ENCODE measurements around the gene PITPNC1. TPM values are rescaled to one million over a fixed set of nuclear protein-coding genes. Genes with fewer than 3 reads are reported as not detected.
"Not testable (repeated sequence)": the region's sequence is repeated elsewhere in the genome, so short reads cannot be mapped to it uniquely, and the experiment has no call there.

PITPNC1 gene
- 3.2 to 5.4 TPM (median 5.1 TPM) in 3 replicates for total RNA-seq
- long read RNA-seq, partial matches to known transcripts, result 0 of 8 reads
- long read RNA-seq, other reads (novel, unspliced or antisense), result 8 of 8 reads

- H3K4me1 Mint-ChIP-seq (ENCODE audit: low read depth), result peaks cover 24% of the 10 kb centered on the region
- H3K9me3 Mint-ChIP-seq (ENCODE audit: low read depth), result no peaks in the 10 kb centered on the region
- no peaks in the 10 kb centered on the region for H3K36me3 Mint-ChIP-seq (ENCODE audit: low read depth)
- H3K4me3 Mint-ChIP-seq (ENCODE audit: unreplicated experiment), result peak within 1 kb of the TSS; percentile 81
- H3K27me3 Mint-ChIP-seq (ENCODE audit: low read depth), result no peaks in the 10 kb centered on the region
- DNase-seq (ENCODE audit: low spot score), result peak; percentile 94
- H3K27ac Mint-ChIP-seq (ENCODE audit: unreplicated experiment), result peak within 1 kb of the TSS; percentile 88
- TF ChIP-seq CTCF (IDR thresholded peaks at IDR 0.05), result no peak
Measured at GRCh38 chr17:67376737-67377487, at the start of gene PITPNC1. Gene PITPNC1 (plus strand): TSS chr17:67377281.

GRCh38 chr17:67328026-67328425 is 49.1 kb upstream of the PITPNC1 start:
- Mint-ChIP-seq H3K9me3 (ENCODE audit: low read depth) (peaks cover 11% of the 10 kb centered on the region), H3K4me1 (ENCODE audit: low read depth) (no peaks in the 10 kb centered on the region), H3K27me3 (ENCODE audit: low read depth) (no peaks in the 10 kb centered on the region), H3K27ac (ENCODE audit: unreplicated experiment) (no peak overlapping the region), H3K4me3 (ENCODE audit: unreplicated experiment) (no peak overlapping the region), H3K36me3 (ENCODE audit: low read depth) (peaks cover 3% of the 10 kb centered on the region)
- TF ChIP-seq CTCF (IDR thresholded peaks at IDR 0.05), result no peak
- DNase-seq (ENCODE audit: low spot score), result no peak

- not testable (repeated sequence) for H3K27me3 Mint-ChIP-seq (ENCODE audit: low read depth); H3K36me3 Mint-ChIP-seq (ENCODE audit: low read depth); H3K4me1 Mint-ChIP-seq (ENCODE audit: low read depth); H3K4me3 Mint-ChIP-seq (ENCODE audit: unreplicated experiment); H3K27ac Mint-ChIP-seq (ENCODE audit: unreplicated experiment); DNase-seq (ENCODE audit: low spot score)
- H3K9me3 Mint-ChIP-seq (ENCODE audit: low read depth), result peaks cover 11% of the 10 kb centered on the region
Measured at GRCh38 chr17:67331381-67332161, 45.5 kb upstream of the PITPNC1 start.

GRCh38 chr17:67332162-67332508 is 44.9 kb upstream of the PITPNC1 start:
- not testable (repeated sequence) for H3K27me3 Mint-ChIP-seq (ENCODE audit: low read depth); H3K4me3 Mint-ChIP-seq (ENCODE audit: unreplicated experiment); DNase-seq (ENCODE audit: low spot score); H3K4me1 Mint-ChIP-seq (ENCODE audit: low read depth); H3K36me3 Mint-ChIP-seq (ENCODE audit: low read depth); H3K27ac Mint-ChIP-seq (ENCODE audit: unreplicated experiment)
- peaks cover 11% of the 10 kb centered on the region for H3K9me3 Mint-ChIP-seq (ENCODE audit: low read depth)

- H3K9me3 Mint-ChIP-seq (ENCODE audit: low read depth), result no peaks in the 10 kb centered on the region
- H3K27ac Mint-ChIP-seq (ENCODE audit: unreplicated experiment), result no peak overlapping the region
- TF ChIP-seq CTCF (IDR thresholded peaks at IDR 0.05), result no peak
- peaks cover 13% of the 10 kb centered on the region for H3K4me1 Mint-ChIP-seq (ENCODE audit: low read depth)
- no peaks in the 10 kb centered on the region for H3K27me3 Mint-ChIP-seq (ENCODE audit: low read depth)
- H3K36me3 Mint-ChIP-seq (ENCODE audit: low read depth), result peaks cover 9% of the 10 kb centered on the region
- no peak overlapping the region for H3K4me3 Mint-ChIP-seq (ENCODE audit: unreplicated experiment)
- no peak for DNase-seq (ENCODE audit: low spot score)
Measured at GRCh38 chr17:67335245-67335835, 41.7 kb upstream of the PITPNC1 start.

- Mint-ChIP-seq H3K27ac (ENCODE audit: unreplicated experiment) (no peak overlapping the region), H3K27me3 (ENCODE audit: low read depth) (no peaks in the 10 kb centered on the region), H3K4me3 (ENCODE audit: unreplicated experiment) (no peak overlapping the region), H3K9me3 (ENCODE audit: low read depth) (no peaks in the 10 kb centered on the region), H3K36me3 (ENCODE audit: low read depth) (peaks cover 19% of the 10 kb centered on the region), H3K4me1 (ENCODE audit: low read depth) (peaks cover 15% of the 10 kb centered on the region)
- no peak for TF ChIP-seq CTCF (IDR thresholded peaks at IDR 0.05)
- DNase-seq (ENCODE audit: low spot score), result no peak
Measured at GRCh38 chr17:67336859-67337258, 40.2 kb upstream of the PITPNC1 start.
